Measurements from ENCODE around the gene TUBB.

TUBB gene

GRCh38 chr6:30732237-30732943 lies 12.2 kb downstream of the TUBB start:
- TF ChIP-seq NFIC (IDR thresholded peaks at IDR 0.05) (no peak), TAF1 (IDR thresholded peaks at IDR 0.05; ENCODE audit: low read depth) (no peak), REST (IDR thresholded peaks at IDR 0.05; ENCODE audit: low read depth) (no peak), FOXM1 (IDR thresholded peaks at IDR 0.05; ENCODE audit: borderline replicate concordance, low read depth) (no peak), EP300 (IDR thresholded peaks at IDR 0.05; ENCODE audit: borderline replicate concordance) (no peak), CEBPB (IDR thresholded peaks at IDR 0.05) (no peak), TEAD4 (IDR thresholded peaks at IDR 0.05) (no peak)

DNA sequence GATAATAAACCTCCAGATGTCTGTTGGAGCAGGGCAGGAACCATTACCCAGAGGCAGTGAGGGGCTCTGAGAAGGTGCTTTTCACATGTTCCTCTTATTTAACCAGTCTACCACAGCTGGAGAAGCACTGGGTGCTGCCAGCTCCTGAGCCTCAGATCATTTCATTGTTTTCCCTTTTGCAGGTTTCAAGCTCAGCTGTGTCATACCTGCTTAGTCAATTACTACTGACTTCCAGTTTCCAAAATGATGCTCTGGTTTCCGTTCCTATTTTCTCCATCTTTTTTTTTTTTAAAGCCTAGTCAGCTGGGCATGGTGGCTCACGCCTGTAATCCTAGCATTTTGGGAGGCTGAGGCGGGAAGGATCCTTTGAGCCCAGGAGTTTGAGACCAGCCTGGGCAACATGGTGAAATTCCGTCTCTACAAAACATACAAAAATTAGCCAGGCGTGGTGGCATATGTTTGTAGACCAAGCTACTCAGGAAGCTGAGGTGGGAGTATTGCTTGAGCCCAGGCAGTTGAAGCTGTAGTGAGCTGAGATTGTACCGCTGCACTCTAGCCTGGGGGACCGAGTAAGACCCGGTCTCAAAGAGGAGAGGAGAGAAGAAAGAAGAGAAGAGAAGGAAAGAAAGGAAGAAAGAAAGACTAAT lies 15.6 kb downstream of the TUBB start:
- TF ChIP-seq YY1 (IDR thresholded peaks at IDR 0.05; ENCODE audit: low read depth) (no peak), RAD21 (IDR thresholded peaks at IDR 0.05; ENCODE audit: low read depth) (no peak), TAF1 (IDR thresholded peaks at IDR 0.05; ENCODE audit: low read depth) (no peak), EP300 (IDR thresholded peaks at IDR 0.05; ENCODE audit: borderline replicate concordance) (no peak), CEBPB (IDR thresholded peaks at IDR 0.05) (no peak), MAX (IDR thresholded peaks at IDR 0.05) (no peak), NFIC (IDR thresholded peaks at IDR 0.05) (no peak), CREB1 (IDR thresholded peaks at IDR 0.05; ENCODE audit: low read depth) (no peak), REST (IDR thresholded peaks at IDR 0.05; ENCODE audit: low read depth) (no peak), TEAD4 (IDR thresholded peaks at IDR 0.05) (no peak), ZBTB7A (IDR thresholded peaks at IDR 0.05; ENCODE audit: low read depth) (no peak), EGR1 (IDR thresholded peaks at IDR 0.05) (no peak), FOXM1 (IDR thresholded peaks at IDR 0.05; ENCODE audit: borderline replicate concordance, low read depth) (no peak)
- TF ChIP-seq, protein P1, sequence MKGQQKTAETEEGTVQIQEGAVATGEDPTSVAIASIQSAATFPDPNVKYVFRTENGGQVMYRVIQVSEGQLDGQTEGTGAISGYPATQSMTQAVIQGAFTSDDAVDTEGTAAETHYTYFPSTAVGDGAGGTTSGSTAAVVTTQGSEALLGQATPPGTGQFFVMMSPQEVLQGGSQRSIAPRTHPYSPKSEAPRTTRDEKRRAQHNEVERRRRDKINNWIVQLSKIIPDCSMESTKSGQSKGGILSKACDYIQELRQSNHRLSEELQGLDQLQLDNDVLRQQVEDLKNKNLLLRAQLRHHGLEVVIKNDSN (IDR thresholded peaks at IDR 0.05) = no peak

DNA sequence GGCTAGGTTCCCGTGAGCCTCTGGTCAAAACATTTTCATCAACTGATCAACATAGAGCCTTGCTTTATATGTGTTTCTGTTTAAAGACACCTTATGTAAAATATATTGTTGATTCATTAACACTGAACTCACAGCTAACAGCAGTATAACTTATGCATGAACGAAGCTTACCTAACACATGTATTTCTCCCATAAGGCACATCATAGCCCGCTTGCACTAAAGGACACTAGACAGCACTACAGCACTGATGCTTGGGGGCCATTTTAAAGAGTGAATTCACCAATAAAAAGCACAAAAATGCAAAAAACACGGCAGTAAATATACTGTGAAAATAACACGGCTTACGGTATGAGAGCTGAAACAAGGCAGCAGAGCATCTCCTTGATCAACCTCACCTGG lies 18.4 kb downstream of the TUBB start:
- TF ChIP-seq YY1 (IDR thresholded peaks at IDR 0.05; ENCODE audit: low read depth) (no peak), CEBPB (IDR thresholded peaks at IDR 0.05) (no peak), TEAD4 (IDR thresholded peaks at IDR 0.05) (no peak), MAX (IDR thresholded peaks at IDR 0.05) (no peak), TCF12 (IDR thresholded peaks at IDR 0.05; ENCODE audit: low read depth) (no peak), FOXM1 (IDR thresholded peaks at IDR 0.05; ENCODE audit: borderline replicate concordance, low read depth) (no peak), NFIC (IDR thresholded peaks at IDR 0.05) (no peak), TAF1 (IDR thresholded peaks at IDR 0.05; ENCODE audit: low read depth) (no peak), CREB1 (IDR thresholded peaks at IDR 0.05; ENCODE audit: low read depth) (no peak), REST (IDR thresholded peaks at IDR 0.05; ENCODE audit: low read depth) (no peak), EP300 (IDR thresholded peaks at IDR 0.05; ENCODE audit: borderline replicate concordance) (no peak), ZBTB7A (IDR thresholded peaks at IDR 0.05; ENCODE audit: low read depth) (no peak), RAD21 (IDR thresholded peaks at IDR 0.05; ENCODE audit: low read depth) (no peak), EGR1 (IDR thresholded peaks at IDR 0.05) (no peak)
- TF ChIP-seq, protein P1 (IDR thresholded peaks at IDR 0.05) = no peak

- TF ChIP-seq CREB1 (IDR thresholded peaks at IDR 0.05; ENCODE audit: low read depth) (no peak), MAX (IDR thresholded peaks at IDR 0.05) (no peak), EGR1 (IDR thresholded peaks at IDR 0.05) (no peak), ZBTB7A (IDR thresholded peaks at IDR 0.05; ENCODE audit: low read depth) (no peak), TEAD4 (IDR thresholded peaks at IDR 0.05) (no peak), EP300 (IDR thresholded peaks at IDR 0.05; ENCODE audit: borderline replicate concordance) (no peak), CEBPB (IDR thresholded peaks at IDR 0.05) (no peak), RAD21 (IDR thresholded peaks at IDR 0.05; ENCODE audit: low read depth) (no peak), FOXM1 (IDR thresholded peaks at IDR 0.05; ENCODE audit: borderline replicate concordance, low read depth) (no peak), YY1 (IDR thresholded peaks at IDR 0.05; ENCODE audit: low read depth) (no peak)
- TF ChIP-seq, protein P1 (IDR thresholded peaks at IDR 0.05) = no peak
Observed at GRCh38 chr6:30740540-30740870, 20.4 kb downstream of the TUBB start.
